Putamen (tissue), 1 donor: Measurements from ENCODE around the gene FRMPD2.
"Not testable (repeated sequence)": the region's sequence is repeated elsewhere in the genome, so short reads cannot be mapped to it uniquely, and the experiment has no call there.

Experiments
- DNase-seq: peaks from one replicate; pipeline ENCODE4 v3.0.0-alpha.2; 2016; ENCODE audit warnings: low spot score

Gene FRMPD2

DNA sequence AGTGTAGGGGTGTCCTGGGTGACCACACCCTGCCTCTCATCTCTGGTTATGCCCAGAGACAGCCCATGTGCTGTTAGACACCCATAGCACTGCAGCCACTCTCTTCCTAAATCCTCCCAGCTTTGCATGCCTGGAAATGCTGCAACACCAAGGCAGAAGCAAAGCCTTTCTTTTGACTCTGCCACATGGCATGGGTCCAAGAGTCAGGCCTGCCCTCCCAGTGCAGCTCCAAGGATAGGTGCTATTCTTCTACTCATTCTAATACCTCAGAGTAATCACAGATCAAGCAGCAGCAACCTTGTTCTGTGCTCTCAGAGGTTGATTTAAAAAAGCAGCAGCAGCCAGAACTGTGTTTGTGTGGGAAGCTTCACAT lies 23.4 kb downstream of the FRMPD2 start:
- DNase-seq: no peak

DNA sequence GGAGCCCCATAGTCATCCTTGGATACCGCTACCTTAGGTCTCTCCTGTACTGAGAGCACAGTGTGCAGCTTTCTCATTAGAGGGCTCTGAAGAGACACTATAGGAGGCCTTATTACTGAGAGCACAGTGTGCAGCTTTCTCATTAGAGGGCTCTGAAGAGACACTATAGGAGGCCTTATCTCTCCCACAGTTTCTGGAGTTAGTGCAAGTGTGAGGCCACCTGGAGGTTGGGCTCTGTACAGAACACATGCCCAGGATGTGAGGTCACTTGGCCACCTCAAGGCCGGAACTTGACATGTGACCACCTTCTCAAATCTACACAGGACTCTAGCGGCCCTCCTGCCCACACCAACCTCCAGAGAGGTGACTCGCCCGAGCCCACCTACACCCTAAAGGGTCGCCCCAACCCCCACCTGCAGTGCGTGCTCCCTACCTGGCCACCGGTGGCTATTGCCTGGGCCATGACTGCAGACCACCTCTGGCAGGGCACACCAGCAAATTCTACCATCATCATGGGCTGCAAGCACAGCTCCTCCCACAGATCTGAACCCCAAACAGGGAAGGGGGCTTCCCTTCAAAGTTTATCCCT lies 24.6 kb downstream of the FRMPD2 start:
- no peak for DNase-seq

DNA sequence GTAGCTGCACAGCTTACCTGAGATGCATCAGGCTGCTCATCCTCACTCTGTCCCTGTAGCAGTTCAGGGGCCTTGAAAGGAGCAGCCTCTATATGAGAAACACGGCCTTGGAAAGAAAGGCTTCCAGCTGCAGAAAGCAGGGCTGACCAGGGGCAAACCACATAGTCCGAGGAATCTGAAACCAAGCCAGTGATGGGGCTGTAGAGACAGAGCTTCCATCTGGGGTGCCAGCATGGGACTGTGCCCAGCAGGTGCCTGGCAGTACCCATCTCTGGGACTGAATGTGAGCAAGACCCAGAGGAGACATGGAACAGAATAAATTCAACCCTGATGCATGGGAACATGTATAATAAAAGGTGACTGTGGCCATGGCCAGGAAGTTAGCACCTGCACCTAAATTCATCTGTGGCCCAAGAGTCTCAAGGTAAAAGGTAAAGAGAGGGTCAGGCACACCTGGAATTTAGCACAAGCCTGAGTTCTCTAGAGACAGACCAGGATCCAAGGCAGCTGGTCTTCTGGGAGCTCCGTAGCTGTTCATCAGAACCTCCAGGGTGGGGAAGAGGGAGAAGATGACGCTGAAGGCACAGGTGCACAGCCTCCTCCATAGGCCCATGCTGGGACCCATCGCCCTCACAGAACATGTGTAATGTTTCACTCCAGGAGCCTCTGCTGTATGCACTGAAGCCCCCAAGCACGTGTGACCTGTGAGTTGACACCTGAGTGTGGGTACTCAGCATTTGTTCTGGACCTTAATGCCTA lies 25.3 kb downstream of the FRMPD2 start:
- no peak for DNase-seq

DNA sequence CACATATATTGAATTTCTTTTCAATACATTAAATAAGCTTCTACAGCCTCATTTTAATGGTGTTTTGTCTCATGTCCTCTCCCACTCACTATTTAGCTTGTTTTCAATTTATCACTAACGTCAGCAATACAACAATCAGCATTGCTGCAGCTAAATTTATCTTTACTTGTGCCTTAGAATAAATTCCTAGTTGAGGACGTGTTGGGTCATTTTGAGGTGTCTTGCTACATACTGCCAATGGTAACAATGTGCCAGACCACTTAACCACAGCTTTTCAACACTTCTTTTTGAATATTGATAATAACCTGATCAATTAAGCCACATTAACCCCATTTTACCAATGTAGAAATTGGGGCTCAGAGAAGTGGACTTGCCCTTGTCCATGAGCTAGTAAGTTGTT lies 26.0 kb downstream of the FRMPD2 start:
- no peak for DNase-seq

DNA sequence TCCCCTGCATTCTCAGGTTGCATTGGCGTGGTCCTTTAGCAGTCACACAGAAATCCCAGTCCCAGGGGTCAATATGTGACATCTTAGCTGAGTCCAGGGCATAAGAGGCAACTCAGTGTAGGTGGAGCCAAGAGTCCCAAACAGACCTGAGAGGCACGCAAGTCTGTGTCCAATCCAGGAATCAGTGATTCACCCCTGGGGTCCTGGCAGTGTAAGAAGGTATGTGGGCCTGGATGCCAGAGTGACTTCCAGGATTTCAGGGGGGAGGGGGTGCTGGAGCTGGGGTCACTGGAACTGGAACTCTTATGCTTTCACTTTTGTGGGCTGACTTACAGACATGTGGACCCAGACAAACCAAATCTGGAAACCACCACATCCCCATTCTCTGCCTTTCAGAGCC lies 26.8 kb downstream of the FRMPD2 start:
- no peak for DNase-seq

- no peak for DNase-seq
Observed at GRCh38 chr10:48246501-48246900, 28.0 kb downstream of the FRMPD2 start.

DNA sequence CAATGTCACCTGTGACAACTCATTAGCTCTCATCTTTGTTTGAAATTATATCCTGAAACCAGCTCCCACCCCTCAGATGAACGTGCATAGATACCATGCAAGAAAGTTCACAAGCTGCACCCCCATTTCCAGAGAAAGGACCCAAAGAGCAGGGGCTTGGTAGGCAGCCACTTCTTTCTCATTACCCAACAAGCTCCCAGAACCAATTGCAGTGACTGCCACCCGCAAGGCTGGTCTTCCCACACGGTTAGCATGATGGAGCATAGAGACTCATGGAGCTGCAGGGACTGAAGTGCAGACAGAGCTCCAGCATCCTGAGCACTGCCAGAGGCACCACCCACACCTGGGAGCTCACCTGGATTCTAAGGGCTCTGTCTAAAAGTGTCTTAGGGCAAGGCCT lies 28.5 kb downstream of the FRMPD2 start:
- no peak for DNase-seq

GRCh38 chr10:48243921-48244320 lies 30.6 kb downstream of the FRMPD2 start:
- not testable (repeated sequence) for DNase-seq

DNA sequence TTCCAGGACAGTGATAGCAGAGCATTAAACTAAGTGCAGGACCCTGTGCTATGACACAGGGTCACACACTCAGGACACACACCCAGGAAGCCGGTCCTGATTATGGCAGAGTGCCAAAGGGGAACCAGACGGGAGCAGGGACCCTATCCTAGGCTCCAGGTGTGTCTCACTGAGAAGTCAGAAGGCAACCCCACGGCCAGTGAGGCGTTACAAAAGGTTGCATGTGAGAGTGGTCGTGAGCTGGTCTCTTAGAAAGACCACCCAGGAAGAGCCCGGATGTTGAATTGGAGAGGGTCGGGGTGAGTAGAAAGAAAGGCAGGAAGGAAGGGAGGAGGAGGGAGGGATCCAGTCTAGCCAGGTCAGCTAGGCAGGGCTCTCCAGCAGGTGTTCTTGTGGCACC lies 31.0 kb downstream of the FRMPD2 start:
- no peak for DNase-seq

GRCh38 chr10:48242171-48242904 lies 32.2 kb downstream of the FRMPD2 start:
- DNase-seq: no peak

GRCh38 chr10:48241332-48241731 lies 33.2 kb downstream of the FRMPD2 start:
- no peak for DNase-seq

GRCh38 chr10:48240196-48240595 lies 34.3 kb downstream of the FRMPD2 start:
- no peak for DNase-seq

GRCh38 chr10:48239618-48240017 lies 34.9 kb downstream of the FRMPD2 start:
- no peak for DNase-seq

DNA sequence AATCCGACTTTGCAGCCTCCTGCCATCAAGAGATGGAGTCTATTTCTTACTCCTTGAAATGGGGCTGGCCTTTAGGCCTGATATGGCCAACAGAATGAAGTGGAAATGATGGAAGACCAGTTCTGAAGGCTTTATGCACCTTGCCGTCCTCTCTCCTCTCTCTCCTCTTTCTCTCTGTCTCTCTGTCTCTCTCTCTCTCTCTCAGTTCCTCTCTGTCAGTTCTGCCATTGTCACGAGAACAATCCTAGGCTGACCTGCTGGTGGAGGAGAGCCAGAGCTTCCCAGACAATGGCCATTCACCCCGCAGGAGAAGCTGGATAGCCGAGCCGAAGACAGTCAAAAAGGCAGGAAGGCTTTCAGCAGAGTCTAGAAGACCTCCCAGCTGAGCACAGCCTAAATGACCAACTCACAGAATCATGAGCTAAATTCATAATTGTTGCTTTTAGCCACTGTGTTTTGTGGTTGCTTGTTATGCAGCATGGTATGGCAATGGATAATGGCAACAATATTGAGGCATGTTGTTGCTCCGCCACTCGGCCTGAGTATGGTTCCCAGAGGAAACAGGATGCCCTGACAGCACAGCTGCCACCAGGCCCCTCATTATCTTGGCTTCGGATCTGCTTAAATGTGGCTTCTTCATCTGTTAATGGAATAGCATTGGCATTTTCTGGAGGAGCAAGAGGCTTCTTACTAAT lies 35.5 kb downstream of the FRMPD2 start:
- DNase-seq: no peak

DNA sequence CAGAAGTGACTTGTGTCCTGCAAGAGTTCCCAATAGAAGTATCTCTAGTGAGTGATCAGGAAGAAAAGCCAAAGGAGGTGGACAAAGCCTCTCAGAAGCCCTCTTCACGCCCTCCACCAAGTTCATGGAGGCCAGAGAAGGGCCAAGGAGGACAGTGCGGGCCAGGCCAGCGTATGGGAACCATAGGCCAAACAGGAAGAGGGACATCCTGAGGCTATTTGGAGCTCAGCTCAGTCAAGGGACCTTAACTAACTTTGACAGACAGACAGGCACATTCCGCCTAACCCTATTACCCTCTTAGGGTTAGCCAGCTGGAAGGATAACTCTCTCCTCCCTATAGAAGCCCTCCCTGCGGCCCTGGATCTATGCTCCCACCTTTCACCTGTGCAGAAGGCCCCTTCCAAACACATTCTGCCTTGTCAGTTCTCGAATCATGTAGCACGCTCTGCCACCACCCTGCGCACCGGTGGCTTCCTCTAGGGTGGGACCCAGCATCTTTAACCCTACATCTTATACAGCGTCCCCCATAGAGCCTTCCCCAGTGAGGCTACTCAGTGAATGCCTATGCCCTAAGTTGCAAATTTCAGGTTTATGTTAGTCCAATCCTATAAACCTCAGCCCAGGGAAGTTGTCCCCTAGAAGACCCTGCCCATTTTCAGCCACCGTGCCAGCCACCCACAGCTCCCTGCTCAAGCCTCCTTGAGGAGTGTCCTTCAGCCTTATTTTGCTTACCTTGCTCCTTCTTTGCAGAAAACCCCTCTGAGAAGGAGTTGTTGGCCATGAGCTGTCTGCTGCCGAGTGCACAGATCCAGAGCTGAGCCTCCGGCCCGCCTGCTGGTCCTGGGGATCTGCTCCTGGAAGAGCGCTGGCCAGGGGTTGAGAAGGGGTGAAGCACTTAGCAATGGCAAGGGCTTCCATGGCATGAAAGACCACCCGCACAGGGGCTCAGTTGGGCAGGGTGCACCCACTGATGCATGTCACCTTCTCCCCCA lies 36.9 kb downstream of the FRMPD2 start:
- no peak for DNase-seq

GRCh38 chr10:48236199-48236621 lies 38.3 kb downstream of the FRMPD2 start:
- no peak for DNase-seq

- no peak for DNase-seq
Observed at GRCh38 chr10:48235501-48235900, 39.0 kb downstream of the FRMPD2 start.

DNA sequence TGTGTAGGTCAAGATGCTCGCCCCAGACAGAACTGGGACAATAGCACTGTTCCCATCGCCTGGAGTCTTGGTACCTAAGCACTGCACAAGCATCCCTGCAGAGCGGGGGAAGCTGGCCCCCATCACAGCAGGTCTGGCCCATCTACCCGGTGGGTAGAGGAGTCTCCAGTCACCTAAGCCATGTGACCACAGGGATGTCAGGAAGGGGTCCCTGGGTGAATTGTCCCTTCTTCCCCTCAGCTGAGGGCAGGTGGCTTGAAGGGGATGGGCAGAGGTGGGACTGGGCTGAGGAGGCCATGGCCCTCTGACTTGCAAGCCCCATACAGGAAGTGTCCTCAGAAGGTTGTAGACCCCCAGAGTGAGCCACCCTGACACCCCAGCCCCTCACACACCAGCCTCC lies 39.7 kb downstream of the FRMPD2 start:
- DNase-seq: no peak

- no peak for DNase-seq
Observed at GRCh38 chr10:48234295-48234694, 40.2 kb downstream of the FRMPD2 start.

DNA sequence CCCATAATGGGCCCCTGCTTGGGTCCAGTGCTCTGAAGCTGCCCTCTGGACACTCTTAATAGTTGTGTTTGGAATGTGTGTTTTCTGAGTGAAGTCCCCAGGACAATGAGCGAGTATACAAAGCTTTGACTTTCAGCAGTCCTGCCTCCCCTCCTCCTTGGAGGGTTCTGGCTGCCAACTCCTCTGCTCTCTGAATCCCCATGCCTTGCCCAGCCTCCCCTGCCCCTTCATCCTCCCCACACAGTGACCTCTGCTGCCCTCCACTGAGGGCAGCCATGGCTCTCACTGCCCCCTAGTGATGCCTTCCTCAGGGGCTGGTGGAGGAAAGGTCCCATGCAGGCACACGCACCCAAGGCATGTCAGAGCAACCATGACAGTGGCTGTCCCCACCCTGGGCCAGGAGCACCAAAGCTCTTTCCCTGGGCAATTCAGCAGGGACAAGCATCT lies 40.9 kb downstream of the FRMPD2 start:
- no peak for DNase-seq

DNA sequence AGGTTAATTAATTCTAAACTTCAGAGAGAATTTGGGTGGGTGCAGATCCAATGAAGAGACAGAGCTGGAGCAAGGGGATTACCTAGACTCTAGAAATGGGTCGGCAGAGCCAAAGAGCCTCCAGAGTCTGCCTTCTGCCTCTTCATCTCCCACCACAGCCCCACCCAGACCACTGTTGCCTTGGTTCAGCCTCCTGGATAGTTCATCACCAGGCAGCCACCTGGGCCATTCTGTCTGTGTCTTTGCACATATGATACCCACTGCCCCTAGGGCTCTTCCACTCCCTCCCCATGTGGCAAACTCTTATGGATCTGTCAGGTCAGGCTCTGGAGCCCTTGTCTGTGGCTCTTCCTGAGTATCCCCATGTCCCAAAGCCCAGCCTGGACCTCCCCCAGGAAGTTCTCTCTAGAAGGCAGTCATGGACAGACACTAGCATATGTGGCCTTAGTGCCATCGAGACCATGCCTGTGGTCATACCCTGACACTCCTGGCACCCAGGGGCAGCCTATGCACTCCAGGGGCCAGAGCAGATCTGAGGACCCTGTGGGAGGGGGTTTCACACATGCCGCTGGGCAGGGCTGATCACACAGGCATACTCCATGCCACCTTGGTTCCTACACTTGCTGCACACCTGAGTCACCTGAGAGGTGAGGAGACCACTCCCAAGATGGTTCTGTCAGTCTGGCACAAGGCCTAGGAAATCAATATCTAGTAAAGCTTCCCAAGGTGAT lies 41.6 kb downstream of the FRMPD2 start:
- DNase-seq: no peak
